NCI-H1417 treated with DMSO at 0.1 percent for 48 hours (cell line): ENCODE measurements around the gene ELOF1.
A peak's percentile ranks its signal among the peaks of the same experiment; 100 is the strongest.

Source experiments
- DNase-seq: peaks from one replicate; lab custom pipeline; 2025; lab: John Stamatoyannopoulos, UW

Gene ELOF1

DNA sequence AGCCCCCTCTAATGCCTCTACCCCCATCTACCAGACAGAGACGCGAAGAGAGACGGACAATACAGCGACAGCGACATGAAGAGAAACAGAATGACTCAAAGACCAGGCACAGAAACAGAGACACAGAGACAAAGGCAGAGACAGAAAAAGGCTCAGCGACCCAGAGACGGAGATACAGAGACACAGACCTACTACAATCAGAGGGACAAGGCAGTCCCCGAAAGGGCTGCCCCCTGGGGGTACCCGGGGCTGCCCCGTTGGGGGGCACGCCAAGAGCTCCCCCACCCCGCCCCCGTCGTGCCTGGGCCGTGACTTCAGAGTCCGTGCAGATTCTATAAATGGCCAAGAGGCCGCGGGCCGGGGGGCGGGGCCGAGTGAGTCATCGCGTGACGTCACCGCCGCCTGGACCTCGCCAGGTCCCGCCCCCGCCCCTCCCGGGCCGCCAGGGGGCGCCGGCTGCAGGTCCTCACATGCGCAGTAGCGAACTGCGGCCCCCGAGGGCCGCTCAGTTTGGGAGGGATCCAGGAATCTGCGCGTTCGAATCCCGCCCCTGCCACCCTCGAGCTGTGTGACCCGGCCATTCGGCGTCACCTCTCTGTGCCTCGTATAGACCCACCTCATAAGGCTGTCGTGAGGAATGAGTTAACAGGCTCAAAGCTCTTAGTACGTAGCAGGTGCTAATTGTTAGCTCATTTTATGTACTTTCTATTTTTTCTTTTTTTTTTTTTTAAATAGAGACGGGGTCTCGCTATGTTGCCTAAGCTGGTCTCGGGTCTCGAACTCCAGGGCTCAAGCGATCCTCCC is 23.0 kb downstream of the ELOF1 start:
- no peak for DNase-seq

DNA sequence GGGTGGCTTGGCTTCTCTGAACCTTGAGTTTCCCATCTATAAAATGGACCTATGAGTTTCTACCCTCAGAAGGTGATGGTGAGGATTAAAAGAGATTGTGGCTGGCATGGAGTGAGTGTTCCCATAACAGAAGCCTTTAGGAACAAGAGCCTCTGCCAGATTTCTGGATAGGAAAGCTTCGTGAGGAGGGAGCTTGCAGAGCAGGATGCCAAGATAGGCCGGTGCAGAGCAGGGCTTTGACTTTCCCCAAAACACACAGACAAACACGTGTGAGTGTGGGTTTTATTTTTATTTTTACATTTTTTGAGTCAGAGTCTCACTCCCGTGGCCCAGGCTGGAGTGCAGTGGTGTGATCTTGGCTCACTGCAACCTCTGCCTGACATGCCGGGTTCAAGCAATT is 24.1 kb downstream of the ELOF1 start:
- no peak for DNase-seq

DNA sequence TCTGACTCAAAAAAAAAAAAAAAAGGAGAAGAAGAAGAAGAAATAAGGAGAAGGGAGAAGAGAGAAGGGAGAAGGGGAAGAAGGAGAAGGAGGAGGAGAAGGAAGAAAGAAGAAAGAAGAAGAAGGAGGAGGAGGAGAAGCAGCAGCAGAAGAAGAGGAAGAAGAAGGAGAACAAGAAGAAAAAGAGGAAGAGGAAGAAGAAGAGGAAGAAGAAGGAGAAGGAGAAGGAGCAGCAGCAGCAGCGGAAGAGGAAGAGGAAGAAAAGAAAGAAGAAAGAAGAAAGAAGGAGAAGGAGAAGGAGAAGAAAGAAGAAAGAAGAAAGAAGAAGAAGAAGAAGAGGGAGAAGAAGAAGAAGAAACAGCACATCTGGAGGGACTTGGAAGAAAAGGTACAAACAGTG is 24.5 kb downstream of the ELOF1 start:
- no peak for DNase-seq

DNA sequence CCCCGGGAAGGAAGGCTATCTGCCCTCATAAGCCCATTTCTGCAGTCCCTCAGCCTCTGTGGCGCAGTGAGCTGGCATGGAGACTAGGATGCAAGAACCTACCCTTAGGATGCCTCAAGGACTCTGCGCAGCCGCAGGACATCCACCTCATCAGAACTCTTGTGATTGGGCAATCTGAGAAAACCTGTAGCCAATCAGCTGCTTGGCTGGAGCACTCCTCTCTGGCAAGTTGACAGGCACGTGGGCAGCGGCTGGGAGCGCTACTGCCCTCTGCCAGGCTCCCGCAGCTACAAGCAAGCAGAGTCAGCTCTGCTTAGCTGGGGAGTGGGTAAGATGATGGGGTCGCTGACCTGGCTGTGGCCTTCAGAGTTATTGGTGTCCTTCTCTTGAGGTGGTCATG is 28.6 kb downstream of the ELOF1 start:
- DNase-seq: peak; percentile 19

DNA sequence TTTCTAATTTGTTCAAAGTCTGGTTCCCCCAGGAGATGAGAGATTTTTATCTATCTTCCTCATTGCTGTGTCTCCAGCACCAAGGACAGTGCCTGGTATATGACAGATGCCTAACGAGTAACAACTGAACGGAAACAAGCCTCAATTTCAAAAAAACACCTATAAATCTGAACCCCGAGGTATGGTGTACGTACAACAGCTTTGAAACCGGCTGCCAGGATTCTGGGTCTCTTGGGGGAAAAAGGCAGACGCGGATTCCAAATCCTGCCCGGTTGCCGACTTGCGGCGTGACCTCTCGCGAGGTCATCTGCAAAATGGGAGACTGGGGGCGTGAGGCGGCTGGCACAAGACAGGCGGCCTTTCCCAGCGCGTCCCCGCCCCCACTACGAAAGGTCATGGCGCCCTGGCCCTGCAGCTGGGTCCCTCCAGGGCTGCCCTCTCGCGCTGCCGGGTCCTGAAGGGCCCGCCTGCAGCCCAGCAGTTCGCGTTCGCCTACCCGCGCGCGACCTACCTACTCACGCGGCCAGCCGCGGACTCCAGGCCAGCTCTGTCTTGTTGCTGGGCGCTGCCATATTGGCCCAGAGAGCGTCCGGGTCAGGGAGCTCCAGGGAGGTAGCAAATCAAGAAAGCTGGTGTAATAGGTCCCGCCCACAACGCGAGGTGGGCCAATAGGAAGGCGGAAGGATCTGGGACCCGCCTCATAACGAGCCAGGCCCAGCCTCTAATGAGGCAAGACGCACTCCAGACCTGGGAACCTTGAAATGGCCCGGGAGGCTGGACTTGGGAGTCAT is 30.3 kb downstream of the ELOF1 start, which contains the start of gene ECSIT:
Gene ECSIT (minus strand): TSS at position 584 of the 791 bp plus-strand sequence. CDS start 9,964 bp downstream, outside the sequence.
- peak; percentile 97 for DNase-seq

DNA sequence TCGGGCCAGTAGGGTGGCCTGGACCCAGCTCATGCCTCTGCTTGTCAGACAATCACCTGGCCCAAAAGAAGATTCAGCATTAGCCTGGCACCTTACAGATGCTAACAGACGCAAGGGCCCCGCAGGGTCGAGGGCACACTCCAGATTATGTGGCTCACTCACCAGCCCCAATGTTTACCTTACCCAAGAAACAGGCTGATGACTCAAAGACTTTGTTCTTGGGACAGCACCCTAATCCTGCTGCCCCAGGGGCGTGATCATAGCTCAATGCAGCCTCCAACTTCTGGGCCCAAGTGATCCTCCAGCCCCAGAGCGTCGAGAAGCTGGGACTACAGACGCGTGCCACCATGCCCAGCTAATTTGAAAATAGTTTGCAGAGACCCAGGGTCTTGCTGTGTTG is 39.9 kb downstream of the ELOF1 start:
- DNase-seq: no peak

DNA sequence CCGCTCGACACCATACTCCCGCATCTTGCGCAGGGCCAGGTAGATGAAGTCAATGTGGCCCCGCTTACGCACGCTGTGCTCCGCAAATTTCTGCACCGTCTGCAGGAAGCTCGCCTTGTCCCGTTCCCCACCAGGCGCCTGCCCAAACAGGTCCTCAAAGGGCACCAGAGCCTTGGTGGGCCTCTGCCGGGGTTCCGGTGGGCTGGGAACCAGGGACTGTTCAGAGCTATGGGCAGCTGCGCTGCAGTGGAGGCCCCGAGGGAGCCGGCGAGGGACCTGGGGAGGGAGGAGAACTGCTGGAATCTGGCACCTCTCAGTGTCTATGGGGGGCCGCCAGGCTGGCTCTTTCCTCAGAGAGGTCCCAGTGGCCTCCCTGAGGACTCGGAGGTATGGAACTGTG is 45.1 kb downstream of the ELOF1 start:
- no peak for DNase-seq

DNA sequence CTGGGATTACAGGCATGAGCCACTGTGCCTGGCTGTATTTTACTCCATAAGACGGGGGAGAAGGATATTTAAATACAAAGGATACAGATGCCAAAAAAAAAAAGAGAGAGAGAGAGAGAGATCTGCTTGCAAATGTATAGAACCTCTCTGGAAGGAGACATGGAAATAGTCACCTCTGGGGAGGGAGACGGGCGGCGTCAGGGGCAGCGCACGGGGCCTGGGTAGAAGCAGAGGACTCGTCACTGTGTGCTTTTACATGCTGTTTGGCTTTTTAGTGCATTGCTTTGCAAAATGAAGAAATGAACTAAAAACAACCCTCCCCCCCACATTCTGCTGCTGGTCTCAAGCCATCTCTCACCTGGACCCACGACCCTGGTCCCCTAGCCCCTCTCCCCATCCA is 48.6 kb downstream of the ELOF1 start:
- DNase-seq: no peak

DNA sequence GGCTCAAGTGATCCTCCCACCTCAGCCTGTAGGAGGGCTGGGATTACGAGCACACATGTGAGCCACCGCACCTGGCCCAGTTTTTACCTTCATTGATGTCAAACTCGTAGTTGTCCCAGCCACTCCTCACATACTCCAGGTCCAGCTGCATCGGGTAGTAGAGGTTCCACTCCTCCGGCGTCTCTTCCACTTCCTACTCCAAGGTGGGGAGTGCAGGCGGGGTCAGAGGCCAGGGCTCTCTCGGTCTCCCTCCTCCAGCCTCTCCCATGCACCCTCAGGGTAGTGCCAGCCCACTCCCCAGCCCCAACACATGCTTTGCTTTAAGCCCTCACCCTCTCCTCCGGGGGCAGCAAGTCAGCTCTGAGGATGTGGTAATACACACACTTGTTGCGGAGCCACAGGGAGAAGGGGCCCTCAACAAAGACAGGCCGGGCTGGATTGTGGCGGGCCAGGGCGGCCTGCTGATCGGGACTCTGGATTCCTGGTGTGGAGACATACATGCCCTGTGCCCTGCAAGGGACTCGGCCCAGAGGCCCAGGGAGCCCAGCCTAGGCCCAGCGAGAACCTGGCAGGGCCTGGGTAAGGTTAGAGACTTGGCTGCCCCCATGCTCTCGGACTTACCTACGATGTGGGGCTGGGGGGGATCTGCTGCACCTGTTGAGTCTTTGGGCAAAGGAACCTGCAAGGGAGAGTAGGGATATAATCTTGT is 51.5 kb downstream of the ELOF1 start:
- no peak for DNase-seq

DNA sequence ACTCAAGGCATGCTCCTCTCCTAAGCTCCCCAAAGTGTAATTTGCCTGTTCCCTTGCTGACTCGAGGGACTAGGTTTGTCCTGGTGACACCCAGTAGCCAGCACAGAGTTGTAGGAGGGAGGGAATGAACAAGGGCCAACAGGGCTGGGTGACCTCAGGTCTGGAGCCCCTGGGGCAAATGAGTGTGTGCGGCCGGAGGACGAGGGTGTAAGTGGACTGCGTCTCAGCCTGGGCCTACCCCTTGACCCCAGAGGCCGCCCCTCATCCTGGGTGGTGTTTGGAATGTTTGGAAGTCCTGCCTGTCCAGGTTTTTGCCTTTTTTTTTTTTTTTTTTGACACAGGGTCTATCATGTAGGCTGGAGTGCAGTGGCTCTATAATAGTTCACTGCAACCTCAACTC is 52.1 kb downstream of the ELOF1 start:
- DNase-seq: no peak

DNA sequence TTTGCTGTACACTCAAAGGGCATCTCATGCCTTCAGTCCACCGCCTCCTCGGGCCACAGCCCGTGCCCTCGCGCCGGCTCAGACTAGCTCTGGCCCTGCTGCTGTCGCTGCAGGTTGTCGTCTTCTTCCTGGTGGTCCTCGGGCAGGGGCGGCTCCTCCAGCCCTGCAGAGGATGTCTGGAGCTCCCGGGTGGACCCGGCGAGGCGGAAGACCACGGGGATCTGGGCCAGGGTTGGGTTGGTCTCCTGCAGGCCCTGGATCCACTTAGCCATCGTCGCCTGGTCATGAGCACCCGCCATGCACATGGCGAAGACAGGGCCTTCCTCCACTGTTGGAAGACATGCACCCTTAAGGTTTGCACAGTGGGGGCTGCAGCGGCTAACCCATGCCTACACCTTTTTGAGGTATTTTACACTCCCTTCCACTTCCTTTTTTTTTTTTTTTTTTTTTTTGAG is 52.9 kb downstream of the ELOF1 start:
- DNase-seq: no peak

DNA sequence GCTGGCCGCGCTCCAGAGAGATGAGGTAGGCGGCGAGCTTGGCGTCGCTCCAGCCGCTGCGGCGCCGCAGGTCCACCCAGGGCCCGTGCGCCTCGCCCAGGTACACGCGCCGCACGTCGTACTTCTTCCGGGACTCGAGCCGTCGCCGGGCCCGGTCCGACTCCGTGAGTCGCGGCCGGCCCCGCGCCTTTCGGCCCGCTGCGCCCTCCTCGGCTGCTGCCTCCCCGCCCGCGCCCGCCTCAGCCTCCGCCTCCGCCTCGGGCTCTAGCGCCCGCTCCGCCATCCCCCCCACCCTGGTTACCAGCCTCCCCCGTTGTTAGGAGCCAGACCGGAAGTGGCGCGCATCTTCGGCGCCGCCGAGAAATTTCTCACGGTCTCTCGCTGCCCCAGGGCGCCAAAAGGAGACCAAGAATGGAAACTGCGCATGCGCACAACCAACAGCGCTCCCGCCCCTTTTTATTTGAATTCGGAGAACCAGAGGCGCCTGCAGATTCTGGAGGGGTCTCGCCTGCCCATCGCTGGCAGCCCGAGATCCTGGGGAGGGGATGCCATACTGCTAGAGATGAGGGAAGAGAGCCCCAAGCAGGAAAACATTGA is 53.4 kb downstream of the ELOF1 start, which contains the start of gene ZNF653:
Gene ZNF653 (minus strand): TSS at position 336 of the 597 bp plus-strand sequence. CDS start 53 bp downstream, at position 283.
- DNase-seq: peak; percentile 84

DNA sequence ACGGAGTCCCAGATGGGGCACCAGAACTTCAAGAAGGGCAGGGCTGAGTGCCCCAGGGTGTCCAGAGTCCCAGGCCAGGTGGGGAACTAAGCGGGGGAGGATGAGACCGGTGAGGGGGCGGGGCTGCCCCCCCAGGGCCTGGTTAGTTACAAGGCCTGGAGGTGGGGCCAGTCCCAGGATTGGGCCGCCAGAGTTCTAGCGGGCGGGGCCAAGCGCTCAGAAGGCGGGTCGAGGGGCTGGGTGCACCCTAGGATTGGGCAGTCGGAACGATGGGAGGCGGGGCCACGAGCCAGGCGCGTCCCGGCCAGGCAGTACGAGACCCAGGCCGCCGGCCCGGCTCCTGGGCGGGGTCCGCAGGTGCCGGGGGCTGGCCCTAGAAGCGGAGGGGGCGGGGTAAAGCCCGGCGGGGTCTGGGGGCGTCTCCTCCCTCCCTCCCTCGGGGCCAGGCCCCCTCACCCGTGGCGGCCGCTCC is 54.0 kb downstream of the ELOF1 start:
- DNase-seq: peak; percentile 80

DNA sequence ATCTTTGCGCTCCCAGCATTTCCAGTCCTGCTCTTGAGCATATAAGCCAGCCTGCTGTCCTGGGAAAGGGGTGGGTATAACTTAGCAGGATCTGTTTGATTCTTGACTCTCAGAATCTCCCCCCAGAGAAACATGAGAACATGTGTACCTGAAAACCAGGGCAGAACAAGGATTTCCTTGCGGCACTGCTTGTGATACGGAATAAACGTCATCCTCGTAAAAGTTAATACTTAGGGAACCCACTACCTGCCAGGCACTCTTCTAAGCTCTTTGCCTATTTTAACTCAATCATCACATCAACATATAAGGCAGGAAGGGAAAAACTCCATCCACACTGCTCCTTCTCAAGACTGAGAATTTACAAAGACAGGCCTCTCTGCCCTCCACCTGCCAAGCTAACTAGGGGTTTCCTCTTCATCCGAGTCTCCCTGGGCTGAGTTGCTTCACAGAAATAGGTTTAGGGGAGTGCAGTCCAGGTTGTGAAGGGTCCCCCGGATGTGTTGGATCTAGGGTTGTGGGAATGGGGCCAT is 54.5 kb downstream of the ELOF1 start:
- DNase-seq: no peak
